GM23338 (cell line): Measurements from ENCODE around the gene WDR74. TPM values are rescaled to one million over a fixed set of nuclear protein-coding genes. Genes with fewer than 3 reads are reported as not detected.

Source experiments
- ATAC-seq: fragments of 200-7000 bp; cut with Tn5 transposase; 3 replicates; pipeline ENCODE4 v1.9.1; 2020
- DNase-seq: peaks from one replicate; pipeline ENCODE4 v3.0.0-alpha.2; 2015; ENCODE audit warnings: low spot score
- H2AFZ ChIP-seq: fragments of 200-600 bp; sonication (generic); 2 replicates; pipeline ENCODE4 v1.8.0; 2016; ENCODE audit warnings: antibody characterized with exemption, mild to moderate bottlenecking, moderate library complexity
- H3F3A ChIP-seq: fragments of 200-600 bp; sonication (generic); replicated peaks from 2 replicates; pipeline ENCODE4 v1.8.0; 2017; ENCODE audit warnings: antibody characterized with exemption, mixed run types, low read depth
- H3K27ac ChIP-seq: fragments of 200-600 bp; sonication (generic); 2 replicates; pipeline ENCODE4 v1.6.1; 2016; ENCODE audit warnings: low read depth
- H3K27me3 ChIP-seq: fragments of 200-600 bp; sonication (generic); 2 replicates; pipeline ENCODE4 v1.8.0; 2016; ENCODE audit warnings: mild to moderate bottlenecking, mixed run types, moderate library complexity; ENCODE audit not compliant: insufficient read depth
- H3K36me3 ChIP-seq: fragments of 200-600 bp; sonication (generic); 2 replicates; pipeline ENCODE4 v1.8.0; 2016; ENCODE audit warnings: mild to moderate bottlenecking; ENCODE audit not compliant: insufficient read depth
- H3K4me1 ChIP-seq: fragments of 200-600 bp; sonication (generic); 2 replicates; pipeline ENCODE4 v1.8.0; 2016; ENCODE audit warnings: mild to moderate bottlenecking, moderate library complexity; ENCODE audit not compliant: insufficient read depth
- H3K4me2 ChIP-seq: fragments of 200-600 bp; sonication (generic); 2 replicates; pipeline ENCODE4 v1.7.1; 2017; ENCODE audit warnings: mixed run types
- H3K4me3 ChIP-seq: fragments of 200-600 bp; sonication (generic); 2 replicates; pipeline ENCODE4 v1.6.1; 2016; ENCODE audit warnings: mixed run types
- H3K79me2 ChIP-seq: fragments of 200-600 bp; sonication (generic); replicated peaks from 2 replicates; pipeline ENCODE4 v1.8.0; 2017; ENCODE audit warnings: mild to moderate bottlenecking; ENCODE audit not compliant: insufficient read depth
- H3K9me2 ChIP-seq: fragments of 200-600 bp; sonication (generic); 2 replicates; pipeline ENCODE4 v1.8.0; 2017; ENCODE audit not compliant: insufficient read depth
- H4K20me1 ChIP-seq: fragments of 200-600 bp; sonication (generic); replicated peaks from 2 replicates; pipeline ENCODE4 v1.8.0; 2017; ENCODE audit warnings: mild to moderate bottlenecking; ENCODE audit not compliant: insufficient read depth
- H3K27ac Mint-ChIP-seq: 2 replicates; pipeline ENCODE4 v1.8.0; 2020; ENCODE audit warnings: inconsistent platforms, mild to moderate bottlenecking, moderate library complexity, mixed read lengths
- H3K27me3 Mint-ChIP-seq: 3 replicates; pipeline ENCODE4 v1.8.0; 2022; ENCODE audit warnings: low read depth, mild to moderate bottlenecking, moderate library complexity, mixed read lengths, inconsistent platforms; ENCODE audit not compliant: insufficient read depth, poor library complexity
- H3K36me3 Mint-ChIP-seq: 3 replicates; pipeline ENCODE4 v1.8.0; 2021; ENCODE audit warnings: low read depth, mild to moderate bottlenecking, inconsistent platforms, moderate library complexity, mixed read lengths
- H3K4me1 Mint-ChIP-seq: 3 replicates; pipeline ENCODE4 v1.8.0; 2020; ENCODE audit warnings: mild to moderate bottlenecking, inconsistent platforms, mixed read lengths
- H3K4me3 Mint-ChIP-seq: 3 replicates; pipeline ENCODE4 v1.8.0; 2021; ENCODE audit warnings: moderate library complexity, mild to moderate bottlenecking, inconsistent platforms, mixed read lengths
- H3K9me3 Mint-ChIP-seq: 3 replicates; pipeline ENCODE4 v1.8.0; 2020; ENCODE audit warnings: moderate library complexity, mild to moderate bottlenecking, inconsistent platforms, mixed read lengths
- CREB1 ChIP-seq: fragments of 250-450 bp; sonication (Bioruptor Pico); IDR thresholded peaks from 2 replicates; pipeline ENCODE4 v1.5.0; 2020; ENCODE audit warnings: low read depth, mild to moderate bottlenecking, moderate library complexity
- EZH2 ChIP-seq: fragments of 200-600 bp; sonication (generic); IDR thresholded peaks from one replicate; pipeline ENCODE4 v1.8.0; 2017; ENCODE audit warnings: antibody characterized with exemption, mild to moderate bottlenecking, low read depth; ENCODE audit not compliant: unreplicated experiment
- JUNB ChIP-seq: IDR thresholded peaks from one replicate; pipeline ENCODE4 v1.6.1; 2016; ENCODE audit warnings: antibody characterized with exemption; ENCODE audit not compliant: unreplicated experiment
- NANOG ChIP-seq: IDR thresholded peaks from 2 replicates; pipeline ENCODE4 v1.6.1; 2016; ENCODE audit warnings: antibody characterized with exemption, borderline replicate concordance
- POLR2AphosphoS5 ChIP-seq: IDR thresholded peaks from 2 replicates; pipeline ENCODE4 v1.6.1; 2016; ENCODE audit warnings: antibody characterized with exemption, low read depth
- STAT1 ChIP-seq: IDR thresholded peaks from one replicate; pipeline ENCODE4 v1.6.1; 2016; ENCODE audit warnings: antibody characterized with exemption; ENCODE audit not compliant: unreplicated experiment
- ZNF114 ChIP-seq: fragments of 250-450 bp; sonication (Bioruptor Pico); IDR thresholded peaks from 2 replicates; pipeline ENCODE4 v1.5.0; 2020; ENCODE audit warnings: mild to moderate bottlenecking, moderate library complexity
- ZNF331 ChIP-seq: fragments of 250-450 bp; sonication (Bioruptor Pico); IDR thresholded peaks from 2 replicates; pipeline ENCODE4 v1.5.0; 2020; ENCODE audit warnings: low read depth, mild to moderate bottlenecking, moderate library complexity
- polyA plus RNA-seq: library from polyadenylated mRNA; unstranded; fragments of >200 nt; fragmentation: Nextera tagmentation; extraction: Ambion mirVana; gene quantifications from 2 replicates; pipeline ENCODE4 v1.2.1, GENCODE V29; 2016
- total RNA-seq: library from RNA; depleted of rRNA; stranded (reverse); fragments of >200 nt; shearing (Covaris generic); gene quantifications from 2 replicates; pipeline ENCODE4 v1.2.3, GENCODE V29; 2014
- TF ChIP-seq, protein P1 (sequence below), 2 experiments: fragments of 200-600 bp in 1 of 2; sonication (generic) in 1 of 2; conservative IDR thresholded peaks; 2 replicates each; pipeline versions ENCODE4 v1.5.1 to v1.6.1; 2016 to 2017; ENCODE audit warnings: antibody characterized with exemption in 2 of 2, low read depth in 2 of 2, mild to moderate bottlenecking in 2 of 2, moderate library complexity in 1 of 2
- TF ChIP-seq, protein P2 (sequence below): fragments of 250-450 bp; sonication (Bioruptor Pico); IDR thresholded peaks from 2 replicates; pipeline ENCODE4 v1.5.0; 2020; ENCODE audit warnings: mild to moderate bottlenecking, moderate library complexity
- TF ChIP-seq, protein P3 (sequence below): IDR thresholded peaks from 2 replicates; pipeline ENCODE4 v1.6.1; 2016; ENCODE audit warnings: antibody characterized with exemption

Gene WDR74
- total and polyA plus RNA-seq, 2 experiments from 2014 or later = 94.4 to 136 TPM

DNA sequence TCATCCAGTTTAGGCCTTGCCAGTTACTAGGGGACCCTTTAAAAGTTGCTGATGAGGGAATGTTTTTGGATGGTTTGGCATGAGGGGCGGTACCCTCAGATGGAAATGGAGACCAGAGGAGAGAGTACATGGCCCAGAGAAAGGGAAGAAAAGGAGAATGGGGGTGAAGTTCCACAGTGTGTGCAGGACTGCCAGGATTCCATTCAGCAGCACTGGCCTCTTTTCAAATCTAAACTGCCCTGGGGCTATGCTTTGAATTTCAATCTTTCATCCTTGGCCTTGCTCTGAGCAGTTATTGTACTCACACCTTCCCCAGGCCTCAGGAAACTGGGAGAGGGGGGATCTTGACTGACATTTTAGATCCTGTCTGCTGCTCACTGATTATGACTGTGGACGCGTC is 44.3 kb upstream of the WDR74 start:
- peaks cover 44% of the 10 kb centered on the region for H3K27me3 Mint-ChIP-seq
- TF ChIP-seq CREB1 (CRISPR knock-in tag) (no peak), STAT1 (no peak), POLR2AphosphoS5 (peak; percentile 28; the same call in 1 of the 2 replicates), EZH2 (no peak)
- Histone ChIP-seq H3K79me2 (peaks cover 77% of the 10 kb centered on the region), H3K36me3 (peaks cover 62% of the 10 kb centered on the region), H3K27me3 (no peaks in the 10 kb centered on the region), H3K4me1 (peaks cover 35% of the 10 kb centered on the region), H4K20me1 (peaks cover 60% of the 10 kb centered on the region), H3F3A (peaks cover 84% of the 10 kb centered on the region), H2AFZ (no peak overlapping the region), H3K4me3 (peak overlapping the region; percentile 98), H3K4me2 (peak overlapping the region; percentile 80), H3K27ac (peak overlapping the region; percentile 95), H3K9me2 (no peaks in the 10 kb centered on the region)
- no peak for DNase-seq
- H3K36me3 Mint-ChIP-seq = peaks cover 99% of the 10 kb centered on the region
- H3K4me1 Mint-ChIP-seq = peaks cover 59% of the 10 kb centered on the region
- peaks cover 2% of the 10 kb centered on the region; the same call in 2 of the 3 replicates for H3K9me3 Mint-ChIP-seq
- ATAC-seq = no peak
- H3K27ac Mint-ChIP-seq = peak overlapping the region; percentile 100
- H3K4me3 Mint-ChIP-seq = peak overlapping the region; percentile 100

DNA sequence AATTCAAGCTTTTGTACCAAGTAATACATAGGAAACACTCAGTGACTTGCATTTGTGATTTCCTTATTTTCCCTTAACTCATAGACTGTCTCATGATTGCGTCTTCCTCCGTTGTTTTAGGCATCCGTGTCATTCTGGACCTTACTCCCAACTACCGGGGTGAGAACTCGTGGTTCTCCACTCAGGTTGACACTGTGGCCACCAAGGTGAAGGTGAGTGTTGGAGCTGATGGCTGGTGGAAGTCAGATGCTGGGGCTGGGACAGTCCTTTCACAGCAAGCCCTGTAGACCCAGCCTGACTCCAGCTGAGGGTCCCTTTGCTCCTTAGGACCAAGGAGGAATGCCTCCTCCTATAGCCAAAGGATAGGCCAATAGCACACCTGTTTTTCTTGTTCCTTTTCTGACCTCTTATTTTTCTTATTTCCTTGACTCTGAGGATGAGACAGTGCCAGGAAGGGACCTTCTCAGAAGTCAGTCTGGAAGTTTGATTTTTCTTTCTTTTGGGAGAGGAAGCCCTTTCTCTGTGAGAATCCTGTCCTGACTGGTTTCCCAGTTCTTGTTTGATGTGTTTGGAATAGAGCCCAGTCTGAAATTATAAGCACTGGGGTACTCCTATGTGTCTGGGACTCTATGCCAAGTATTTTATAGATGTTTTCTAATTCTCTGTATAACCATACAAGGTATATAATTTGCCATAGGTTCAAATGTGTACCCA is 43.6 kb upstream of the WDR74 start:
- Histone ChIP-seq H3K27me3 (no peaks in the 10 kb centered on the region), H3K4me1 (peaks cover 35% of the 10 kb centered on the region), H3K79me2 (peaks cover 84% of the 10 kb centered on the region), H4K20me1 (peaks cover 65% of the 10 kb centered on the region), H3K9me2 (no peaks in the 10 kb centered on the region), H3F3A (peaks cover 81% of the 10 kb centered on the region), H3K4me3 (peak overlapping the region; percentile 98), H3K4me2 (peak overlapping the region; percentile 80), H2AFZ (no peak overlapping the region), H3K27ac (peak overlapping the region; percentile 95), H3K36me3 (peaks cover 60% of the 10 kb centered on the region)
- ATAC-seq (no peak), DNase-seq (no peak)
- Mint-ChIP-seq H3K4me1 (peaks cover 57% of the 10 kb centered on the region), H3K27ac (peak overlapping the region; percentile 100), H3K27me3 (peaks cover 45% of the 10 kb centered on the region), H3K36me3 (peaks cover 99% of the 10 kb centered on the region), H3K4me3 (peak overlapping the region; percentile 100), H3K9me3 (peaks cover 2% of the 10 kb centered on the region; the same call in 2 of the 3 replicates)
- TF ChIP-seq EZH2 = no peak
- no peak for TF ChIP-seq ZNF331 (CRISPR knock-in tag)
- TF ChIP-seq, protein P1, sequence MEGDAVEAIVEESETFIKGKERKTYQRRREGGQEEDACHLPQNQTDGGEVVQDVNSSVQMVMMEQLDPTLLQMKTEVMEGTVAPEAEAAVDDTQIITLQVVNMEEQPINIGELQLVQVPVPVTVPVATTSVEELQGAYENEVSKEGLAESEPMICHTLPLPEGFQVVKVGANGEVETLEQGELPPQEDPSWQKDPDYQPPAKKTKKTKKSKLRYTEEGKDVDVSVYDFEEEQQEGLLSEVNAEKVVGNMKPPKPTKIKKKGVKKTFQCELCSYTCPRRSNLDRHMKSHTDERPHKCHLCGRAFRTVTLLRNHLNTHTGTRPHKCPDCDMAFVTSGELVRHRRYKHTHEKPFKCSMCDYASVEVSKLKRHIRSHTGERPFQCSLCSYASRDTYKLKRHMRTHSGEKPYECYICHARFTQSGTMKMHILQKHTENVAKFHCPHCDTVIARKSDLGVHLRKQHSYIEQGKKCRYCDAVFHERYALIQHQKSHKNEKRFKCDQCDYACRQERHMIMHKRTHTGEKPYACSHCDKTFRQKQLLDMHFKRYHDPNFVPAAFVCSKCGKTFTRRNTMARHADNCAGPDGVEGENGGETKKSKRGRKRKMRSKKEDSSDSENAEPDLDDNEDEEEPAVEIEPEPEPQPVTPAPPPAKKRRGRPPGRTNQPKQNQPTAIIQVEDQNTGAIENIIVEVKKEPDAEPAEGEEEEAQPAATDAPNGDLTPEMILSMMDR (conservative IDR thresholded peaks at IDR 0.05; ENCODE audit: low read depth in 2 of 2) = no peak
- no peak for TF ChIP-seq NANOG
- TF ChIP-seq JUNB = no peak
- TF ChIP-seq, protein P2, sequence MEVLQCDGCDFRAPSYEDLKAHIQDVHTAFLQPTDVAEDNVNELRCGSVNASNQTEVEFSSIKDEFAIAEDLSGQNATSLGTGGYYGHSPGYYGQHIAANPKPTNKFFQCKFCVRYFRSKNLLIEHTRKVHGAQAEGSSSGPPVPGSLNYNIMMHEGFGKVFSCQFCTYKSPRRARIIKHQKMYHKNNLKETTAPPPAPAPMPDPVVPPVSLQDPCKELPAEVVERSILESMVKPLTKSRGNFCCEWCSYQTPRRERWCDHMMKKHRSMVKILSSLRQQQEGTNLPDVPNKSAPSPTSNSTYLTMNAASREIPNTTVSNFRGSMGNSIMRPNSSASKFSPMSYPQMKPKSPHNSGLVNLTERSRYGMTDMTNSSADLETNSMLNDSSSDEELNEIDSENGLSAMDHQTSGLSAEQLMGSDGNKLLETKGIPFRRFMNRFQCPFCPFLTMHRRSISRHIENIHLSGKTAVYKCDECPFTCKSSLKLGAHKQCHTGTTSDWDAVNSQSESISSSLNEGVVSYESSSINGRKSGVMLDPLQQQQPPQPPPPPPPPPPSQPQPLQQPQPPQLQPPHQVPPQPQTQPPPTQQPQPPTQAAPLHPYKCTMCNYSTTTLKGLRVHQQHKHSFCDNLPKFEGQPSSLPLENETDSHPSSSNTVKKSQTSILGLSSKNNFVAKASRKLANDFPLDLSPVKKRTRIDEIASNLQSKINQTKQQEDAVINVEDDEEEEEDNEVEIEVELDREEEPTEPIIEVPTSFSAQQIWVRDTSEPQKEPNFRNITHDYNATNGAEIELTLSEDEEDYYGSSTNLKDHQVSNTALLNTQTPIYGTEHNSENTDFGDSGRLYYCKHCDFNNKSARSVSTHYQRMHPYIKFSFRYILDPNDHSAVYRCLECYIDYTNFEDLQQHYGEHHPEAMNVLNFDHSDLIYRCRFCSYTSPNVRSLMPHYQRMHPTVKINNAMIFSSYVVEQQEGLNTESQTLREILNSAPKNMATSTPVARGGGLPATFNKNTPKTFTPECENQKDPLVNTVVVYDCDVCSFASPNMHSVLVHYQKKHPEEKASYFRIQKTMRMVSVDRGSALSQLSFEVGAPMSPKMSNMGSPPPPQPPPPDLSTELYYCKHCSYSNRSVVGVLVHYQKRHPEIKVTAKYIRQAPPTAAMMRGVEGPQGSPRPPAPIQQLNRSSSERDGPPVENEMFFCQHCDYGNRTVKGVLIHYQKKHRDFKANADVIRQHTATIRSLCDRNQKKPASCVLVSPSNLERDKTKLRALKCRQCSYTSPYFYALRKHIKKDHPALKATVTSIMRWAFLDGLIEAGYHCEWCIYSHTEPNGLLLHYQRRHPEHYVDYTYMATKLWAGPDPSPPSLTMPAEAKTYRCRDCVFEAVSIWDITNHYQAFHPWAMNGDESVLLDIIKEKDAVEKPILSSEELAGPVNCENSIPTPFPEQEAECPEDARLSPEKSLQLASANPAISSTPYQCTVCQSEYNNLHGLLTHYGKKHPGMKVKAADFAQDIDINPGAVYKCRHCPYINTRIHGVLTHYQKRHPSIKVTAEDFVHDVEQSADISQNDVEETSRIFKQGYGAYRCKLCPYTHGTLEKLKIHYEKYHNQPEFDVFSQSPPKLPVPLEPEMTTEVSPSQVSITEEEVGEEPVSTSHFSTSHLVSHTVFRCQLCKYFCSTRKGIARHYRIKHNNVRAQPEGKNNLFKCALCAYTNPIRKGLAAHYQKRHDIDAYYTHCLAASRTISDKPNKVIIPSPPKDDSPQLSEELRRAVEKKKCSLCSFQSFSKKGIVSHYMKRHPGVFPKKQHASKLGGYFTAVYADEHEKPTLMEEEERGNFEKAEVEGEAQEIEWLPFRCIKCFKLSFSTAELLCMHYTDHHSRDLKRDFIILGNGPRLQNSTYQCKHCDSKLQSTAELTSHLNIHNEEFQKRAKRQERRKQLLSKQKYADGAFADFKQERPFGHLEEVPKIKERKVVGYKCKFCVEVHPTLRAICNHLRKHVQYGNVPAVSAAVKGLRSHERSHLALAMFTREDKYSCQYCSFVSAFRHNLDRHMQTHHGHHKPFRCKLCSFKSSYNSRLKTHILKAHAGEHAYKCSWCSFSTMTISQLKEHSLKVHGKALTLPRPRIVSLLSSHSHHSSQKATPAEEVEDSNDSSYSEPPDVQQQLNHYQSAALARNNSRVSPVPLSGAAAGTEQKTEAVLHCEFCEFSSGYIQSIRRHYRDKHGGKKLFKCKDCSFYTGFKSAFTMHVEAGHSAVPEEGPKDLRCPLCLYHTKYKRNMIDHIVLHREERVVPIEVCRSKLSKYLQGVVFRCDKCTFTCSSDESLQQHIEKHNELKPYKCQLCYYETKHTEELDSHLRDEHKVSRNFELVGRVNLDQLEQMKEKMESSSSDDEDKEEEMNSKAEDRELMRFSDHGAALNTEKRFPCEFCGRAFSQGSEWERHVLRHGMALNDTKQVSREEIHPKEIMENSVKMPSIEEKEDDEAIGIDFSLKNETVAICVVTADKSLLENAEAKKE (CRISPR knock-in tag) = no peak
- TF ChIP-seq, protein P3, sequence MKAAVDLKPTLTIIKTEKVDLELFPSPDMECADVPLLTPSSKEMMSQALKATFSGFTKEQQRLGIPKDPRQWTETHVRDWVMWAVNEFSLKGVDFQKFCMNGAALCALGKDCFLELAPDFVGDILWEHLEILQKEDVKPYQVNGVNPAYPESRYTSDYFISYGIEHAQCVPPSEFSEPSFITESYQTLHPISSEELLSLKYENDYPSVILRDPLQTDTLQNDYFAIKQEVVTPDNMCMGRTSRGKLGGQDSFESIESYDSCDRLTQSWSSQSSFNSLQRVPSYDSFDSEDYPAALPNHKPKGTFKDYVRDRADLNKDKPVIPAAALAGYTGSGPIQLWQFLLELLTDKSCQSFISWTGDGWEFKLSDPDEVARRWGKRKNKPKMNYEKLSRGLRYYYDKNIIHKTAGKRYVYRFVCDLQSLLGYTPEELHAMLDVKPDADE = no peak
- no peak for TF ChIP-seq ZNF114 (CRISPR knock-in tag)
